Right lobe of liver (tissue), 6 donors: ENCODE measurements around the gene PITPNB. TPM values are rescaled to one million over a fixed set of nuclear protein-coding genes. Genes with fewer than 3 reads are reported as not detected.

Experiments
- ATAC-seq, 4 donors: fragments of 200-7000 bp; cut with Tn5 transposase; one replicate each; pipeline ENCODE4 v1.9.1; 2020; ENCODE audit warnings: mild to moderate bottlenecking in 4 of 4, moderate library complexity in 4 of 4
- DNase-seq, 3 donors: peaks; one replicate each; pipeline ENCODE4 v3.0.0-alpha.2; 2020
- H3K27ac ChIP-seq, 3 donors: fragments of 200-600 bp; one replicate each; pipeline ENCODE4 v1.8.0; 2022
- H3K27me3 ChIP-seq, 2 donors: fragments of 200-600 bp; one replicate each; pipeline ENCODE4 v1.8.0; 2022
- H3K36me3 ChIP-seq, 4 donors: fragments of 200-600 bp; sonication (generic) in 1 of 4; one replicate each; pipeline versions ENCODE4 v1.5.1 to v1.8.0; 2017 to 2022; ENCODE audit warnings: control low read depth in 1 of 4
- H3K4me1 ChIP-seq, 4 donors: fragments of 200-600 bp; sonication (generic) in 1 of 4; one replicate each; pipeline versions ENCODE4 v1.5.1 to v1.8.0; 2017 to 2022; ENCODE audit warnings: control low read depth in 1 of 4
- H3K4me3 ChIP-seq, 3 donors: fragments of 200-600 bp; one replicate each; pipeline ENCODE4 v1.8.0; 2022
- H3K9me3 ChIP-seq, 4 donors: fragments of 200-600 bp; sonication (generic) in 1 of 4; one replicate each; pipeline versions ENCODE4 v1.5.1 to v1.8.0; 2017 to 2022; ENCODE audit warnings: control low read depth in 1 of 4
- CTCF ChIP-seq, 4 donors: fragments of 200-600 bp in 3 of 4; fragments of 450-650 bp in 1 of 4; IDR thresholded peaks; one replicate each; pipeline versions ENCODE4 v1.5.1 to v1.8.0; 2016 to 2022; ENCODE audit warnings: antibody characterized with exemption in 4 of 4, mild to moderate bottlenecking in 2 of 4
- POLR2A ChIP-seq: fragments of 450-650 bp; IDR thresholded peaks from one replicate; pipeline ENCODE4 v1.6.1; 2017; ENCODE audit warnings: antibody characterized with exemption, mild to moderate bottlenecking
- WGBS: methylation state at CpG from one replicate; pipeline ENCODE4 v1.1.6; 2018; ENCODE audit warnings: low coverage, low lambda C conversion rate; ENCODE audit not compliant: insufficient coverage; ENCODE audit errors: missing lambda C conversion rate; 5-methylcytosine and 5-hydroxymethylcytosine counted together
- intact Hi-C, 2 donors: fragments of 100-400 bp; cut with DNase I; formaldehyde crosslinking; loops; one replicate each; pipeline versions ENCODE4 v1.11.2 to v1.14.1; 2022
- total RNA-seq, 6 experiments: library from RNA; depleted of rRNA in 2 of 6; stranded (reverse); fragments of >200 nt in 2 of 6; fragmentation: NEBNext Ultra II Directional in 3 of 6; extraction: Animal tissue kit (Norgen Biotek cat#: 25700) in 3 of 6; gene quantifications; one replicate each; pipeline versions ENCODE4 v1.1.0 to v1.2.4, GENCODE V29; 2016 to 2023
- donor health status: DM: no; HTN: yes; CAD: no.
- donor health status: DM: no; HTN: no; CAD: no.
- donor health status: DM: no; HTN: no; CAD: no.
- donor health status: DM: no; HTN: yes; CAD: no.
- donor health status: DM: no; HTN: yes; CAD: no.

PITPNB gene
- total RNA-seq, 6 experiments from 2014 or later: 28.7 to 60.6 (median 37.6) TPM

- 18% methylated on average over 6 of the region's 6 CpGs for WGBS
- Histone ChIP-seq H3K27me3 (no peaks in the 10 kb centered on the region), H3K27ac (peak overlapping the region; percentile 0 to 80 (median 65)), H3K36me3 (peaks cover 0 to 27% (median 14%) of the 10 kb centered on the region in 4 donors), H3K4me1 (peaks cover 0 to 21% (median 9%) of the 10 kb centered on the region in 4 donors), H3K9me3 (no peaks in the 10 kb centered on the region), H3K4me3 (no peak overlapping the region)
- intact Hi-C loops: no loop called here
- TF ChIP-seq CTCF (IDR thresholded peaks at IDR 0.05): no peak
- no peak for TF ChIP-seq POLR2A
- ATAC-seq (peak; percentile 76 to 93 (median 92)), DNase-seq (peak; percentile 38 to 90 (median 81))
Measured at GRCh38 chr22:27850000-27850521, 69.0 kb downstream of the PITPNB start.

- ATAC-seq (no peak), DNase-seq (no peak)
Measured at GRCh38 chr22:27848005-27848404, 71.1 kb downstream of the PITPNB start.

GRCh38 chr22:27846910-27847309 is 72.1 kb downstream of the PITPNB start:
- intact Hi-C loops: no loop called here
- no peak for ATAC-seq

More at GRCh38 chr22:27848005-27848404, 71.1 kb downstream of the PITPNB start:
- Histone ChIP-seq H3K27ac (no peak overlapping the region), H3K4me1 (peaks cover 0 to 17% (median 9%) of the 10 kb centered on the region in 4 donors), H3K9me3 (no peaks in the 10 kb centered on the region), H3K4me3 (no peak overlapping the region), H3K27me3 (no peaks in the 10 kb centered on the region), H3K36me3 (peaks cover 0 to 20% (median 12%) of the 10 kb centered on the region in 4 donors)
- TF ChIP-seq CTCF (IDR thresholded peaks at IDR 0.05) (no peak), POLR2A (no peak)
- WGBS: 83% methylated on average over 1 of the region's 1 CpG
- intact Hi-C loops: no loop called here

GRCh38 chr22:27846248-27846757 is 72.8 kb downstream of the PITPNB start:
- no peak for ATAC-seq
- Histone ChIP-seq H3K4me3 (no peak overlapping the region), H3K9me3 (no peaks in the 10 kb centered on the region), H3K27me3 (no peaks in the 10 kb centered on the region), H3K4me1 (peaks cover 0 to 17% (median 9%) of the 10 kb centered on the region in 4 donors), H3K36me3 (peaks cover 0 to 8% (median 3%) of the 10 kb centered on the region in 4 donors), H3K27ac (no peak overlapping the region)
- WGBS: 83% methylated on average over 1 of the region's 5 CpGs
- DNase-seq: no peak
- TF ChIP-seq POLR2A (no peak), CTCF (IDR thresholded peaks at IDR 0.05) (no peak)
- intact Hi-C loops: no loop called here

More at GRCh38 chr22:27846910-27847309, 72.1 kb downstream of the PITPNB start:
- peaks cover 0 to 17% (median 9%) of the 10 kb centered on the region in 4 donors for H3K4me1 ChIP-seq
- no peak for TF ChIP-seq CTCF (IDR thresholded peaks at IDR 0.05)
- no peak for TF ChIP-seq POLR2A
- H3K36me3 ChIP-seq: peaks cover 0 to 13% (median 7%) of the 10 kb centered on the region in 4 donors
- no peaks in the 10 kb centered on the region for H3K27me3 ChIP-seq
- 92% methylated on average over 2 of the region's 9 CpGs for WGBS
- H3K4me3 ChIP-seq: no peak overlapping the region
- H3K9me3 ChIP-seq: no peaks in the 10 kb centered on the region
- no peak overlapping the region for H3K27ac ChIP-seq
- no peak for DNase-seq
